GM21825 (cell line): Measurements from ENCODE around the gene UBA52.

Experiments
- ATAC-seq: cut with Tn5 transposase; IDR thresholded peaks from one replicate; pipeline ENCODE4 v1.9.1; 2021; ENCODE audit warnings: mild to moderate bottlenecking, moderate library complexity; ENCODE audit not compliant: unreplicated experiment

Gene UBA52

DNA sequence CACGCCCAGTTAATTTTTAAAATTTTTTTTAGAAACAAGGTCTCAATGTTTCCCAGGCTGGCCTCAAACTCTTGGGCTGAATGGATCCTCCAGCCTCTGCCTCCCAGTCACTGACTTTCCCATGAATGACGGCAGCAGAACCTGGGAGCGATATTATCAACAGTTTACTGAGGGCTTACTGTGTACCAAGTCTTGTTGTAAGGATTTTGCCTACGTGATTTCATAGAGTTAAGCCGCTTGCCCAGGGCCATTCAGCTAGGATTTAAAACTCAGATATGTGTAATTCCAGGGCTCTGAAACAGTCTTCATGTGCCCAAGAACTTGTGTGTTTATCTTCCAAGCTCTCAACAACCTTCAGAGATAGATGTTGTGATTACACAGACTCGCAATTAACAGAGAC is 20.0 kb upstream of the UBA52 start:
- no peak for ATAC-seq

DNA sequence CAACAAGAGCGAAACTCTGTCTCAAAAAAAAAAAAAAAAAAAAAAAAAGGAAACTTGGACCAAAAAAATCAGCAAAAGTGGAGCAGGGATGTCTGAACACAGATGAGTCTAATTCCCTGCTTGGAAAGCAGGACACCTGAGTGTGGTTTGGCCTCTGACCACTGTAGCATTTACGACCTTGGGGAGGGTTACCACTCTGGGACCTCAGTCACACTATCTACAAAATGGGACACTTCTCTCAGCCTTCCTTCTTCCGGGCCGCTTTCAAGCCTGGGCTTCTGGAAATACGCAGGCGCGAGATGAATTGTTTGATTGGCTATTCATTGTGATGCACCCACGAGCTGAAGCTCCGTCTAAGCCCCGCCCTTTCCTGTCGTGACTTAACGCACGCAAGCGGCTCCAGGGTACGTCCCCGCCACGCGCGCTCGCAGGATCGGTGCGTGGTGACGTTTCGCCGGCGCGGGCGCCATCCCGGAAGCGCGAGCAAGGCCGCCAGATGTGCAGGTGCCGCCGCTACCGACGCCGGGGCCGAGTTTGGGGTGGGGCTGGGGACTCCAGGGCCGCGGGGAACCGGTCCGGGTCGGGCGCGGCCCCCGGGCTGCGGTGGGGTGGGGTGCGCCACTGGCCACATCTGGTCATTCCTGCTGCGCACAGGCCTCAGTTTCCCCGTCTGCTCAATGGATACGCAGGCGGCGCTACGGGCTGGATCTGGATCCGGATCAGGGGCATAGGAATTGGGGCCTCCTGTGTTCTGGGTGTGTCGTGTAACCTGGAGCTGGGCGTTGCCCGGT is 14.1 kb upstream of the UBA52 start, which contains the start of gene KXD1:
KXD1 (plus strand) TSS at position 460 of the 791 bp plus-strand sequence. CDS start 4,187 bp downstream, outside the sequence.
- peak; percentile 91 for ATAC-seq

DNA sequence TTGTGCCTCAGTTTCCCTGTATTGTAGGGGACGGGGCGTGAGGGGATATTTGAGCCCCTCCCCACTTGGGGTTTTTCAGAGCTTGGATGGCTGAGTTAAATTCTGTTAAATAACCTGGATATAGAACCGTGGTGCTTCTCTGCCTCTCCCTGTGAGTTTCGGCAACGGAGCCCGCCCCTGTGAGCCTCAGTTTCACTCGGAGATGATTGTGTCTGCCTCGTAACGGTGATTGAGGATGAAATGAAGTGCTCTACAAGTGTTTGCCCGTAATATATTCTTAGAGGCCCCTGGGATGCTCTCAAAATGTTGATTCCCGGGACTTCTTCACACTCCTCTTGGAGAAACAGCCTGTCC is 13.5 kb upstream of the UBA52 start:
- ATAC-seq = no peak

- no peak for ATAC-seq
These were observed 13.1 kb upstream of the UBA52 start for GRCh38 chr19:18558604-18559003.

DNA sequence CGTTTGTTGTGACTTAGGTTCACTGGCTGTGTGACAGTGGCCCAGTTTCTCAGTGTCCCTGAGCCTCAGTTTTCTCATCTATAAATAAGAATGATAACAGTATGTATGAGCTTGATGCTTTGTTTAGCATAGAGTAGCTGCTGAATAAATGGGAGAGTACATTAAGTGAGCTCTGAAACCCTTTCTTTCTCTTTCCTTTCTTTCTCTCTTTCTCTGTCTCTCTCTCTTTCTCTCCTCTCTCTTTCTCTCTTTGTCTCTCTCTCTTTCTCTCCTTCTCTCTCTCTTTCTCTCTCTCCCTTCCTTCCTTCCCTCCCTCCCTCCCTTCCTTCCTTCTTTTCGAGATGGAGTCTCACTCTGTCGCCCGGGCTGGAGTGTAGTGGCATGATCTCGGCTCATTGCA is 12.0 kb upstream of the UBA52 start:
- no peak for ATAC-seq

DNA sequence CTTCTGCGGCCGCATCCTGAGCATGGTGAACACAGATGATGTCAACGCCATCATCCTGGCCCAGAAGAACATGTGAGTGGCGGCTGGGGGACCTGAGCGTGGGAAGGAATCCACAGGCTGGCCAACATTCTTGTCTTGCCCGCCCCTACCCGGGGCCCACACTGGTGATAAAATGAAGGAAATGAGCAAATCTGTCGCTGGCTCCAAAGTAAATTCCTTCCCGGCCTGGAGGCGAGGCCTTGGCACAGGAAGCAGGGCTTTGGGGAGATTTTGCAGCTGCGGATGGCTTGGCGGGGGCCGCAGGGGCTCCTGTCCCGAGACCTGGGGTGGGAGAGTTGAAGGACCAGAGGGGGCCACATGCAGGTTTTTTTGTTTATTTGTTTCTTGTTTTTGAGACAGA is 9.6 kb upstream of the UBA52 start:
- ATAC-seq = no peak

- no peak for ATAC-seq
These were observed 4.7 kb upstream of the UBA52 start for GRCh38 chr19:18566953-18567352.

- ATAC-seq = no peak
These were observed 3.3 kb upstream of the UBA52 start for GRCh38 chr19:18568367-18568766.

GRCh38 chr19:18574691-18575291 is 3.1 kb downstream of the UBA52 start:
- no peak for ATAC-seq

GRCh38 chr19:18576383-18576782 is 4.7 kb downstream of the UBA52 start:
- ATAC-seq = no peak

DNA sequence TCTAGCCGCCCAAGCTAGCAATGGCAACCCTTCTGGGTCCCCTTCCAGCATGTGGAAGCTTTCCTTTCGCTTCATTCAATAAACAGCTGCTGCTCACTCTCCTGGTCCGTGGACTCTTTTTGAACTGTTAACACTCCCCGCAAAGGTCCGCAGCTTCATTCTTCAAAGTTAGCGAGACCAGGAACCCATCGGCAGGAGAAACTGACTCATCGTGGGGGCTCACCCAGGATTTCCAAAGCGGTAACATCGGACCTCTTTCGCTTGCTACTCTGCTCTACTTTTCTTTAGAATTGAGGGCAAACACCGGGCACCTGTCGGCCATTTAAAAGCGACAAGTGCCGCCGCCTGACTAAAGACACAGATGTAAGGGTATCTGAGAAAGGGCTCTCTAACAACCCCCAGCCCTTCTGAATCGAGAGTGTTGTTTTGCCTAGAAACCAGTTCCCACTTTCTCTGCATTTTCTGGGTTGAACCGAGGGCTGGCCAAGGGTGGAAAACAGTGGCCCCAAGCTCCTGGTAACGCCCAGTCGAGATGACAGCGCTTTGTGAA is 5.8 kb downstream of the UBA52 start:
- ATAC-seq = no peak

DNA sequence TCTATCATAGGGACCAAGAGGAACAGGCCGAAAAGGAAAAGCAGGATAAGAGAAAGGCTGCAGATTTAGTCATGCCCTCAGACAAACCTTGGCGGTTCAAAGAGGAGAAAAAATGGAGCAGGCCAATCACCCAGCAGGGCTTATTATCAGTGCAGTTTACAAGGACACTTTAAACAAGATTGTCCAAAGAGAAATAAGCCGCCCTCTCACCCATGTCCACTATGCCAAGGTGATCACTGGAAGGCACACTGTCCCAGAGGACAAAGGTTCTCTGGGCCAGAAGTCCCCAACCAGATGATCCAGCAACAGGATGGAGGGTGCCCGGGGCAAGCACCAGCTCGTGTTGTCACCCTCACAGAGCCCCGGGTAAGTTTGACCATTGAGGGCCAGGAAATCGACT is 8.7 kb downstream of the UBA52 start:
- ATAC-seq = no peak

DNA sequence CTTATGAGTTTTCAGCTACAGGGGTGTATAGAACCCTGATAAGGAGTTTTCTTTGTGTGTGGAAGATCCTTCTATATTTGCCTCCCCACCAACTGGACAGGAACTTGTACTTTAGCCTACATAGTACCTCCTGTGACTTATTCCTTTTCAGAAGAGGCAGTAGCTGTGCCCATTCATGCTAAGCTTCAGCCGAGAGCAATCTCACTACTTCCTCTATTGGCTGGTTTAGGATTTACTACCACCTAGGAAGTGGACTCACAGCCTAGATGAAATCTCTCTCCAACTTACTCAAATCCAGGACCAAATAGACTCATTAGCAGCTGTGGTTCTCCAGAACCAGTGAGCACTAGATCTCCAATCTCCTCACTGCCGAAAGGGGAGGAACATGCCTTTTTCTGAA is 14.6 kb downstream of the UBA52 start:
- ATAC-seq = no peak

DNA sequence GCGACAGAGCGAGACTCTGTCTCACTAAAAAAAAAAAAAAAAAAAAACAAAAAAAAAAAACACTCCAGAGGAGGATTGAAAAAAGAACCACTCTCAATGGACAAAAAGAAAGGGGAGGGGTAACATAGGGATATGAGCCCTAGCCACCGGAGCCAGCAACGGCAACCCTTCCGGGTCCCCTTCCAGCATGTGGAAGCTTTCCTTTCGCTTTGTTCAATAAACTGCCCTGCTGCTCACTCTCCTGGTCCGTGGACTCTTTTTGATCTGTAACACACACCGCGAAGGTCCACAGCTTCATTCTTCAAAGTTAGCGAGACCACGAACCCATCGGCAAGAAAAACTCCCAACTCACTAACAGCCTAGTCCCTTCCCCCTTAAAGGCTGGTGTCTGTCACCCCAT is 15.9 kb downstream of the UBA52 start:
- ATAC-seq = no peak

GRCh38 chr19:18587962-18588610 is 16.4 kb downstream of the UBA52 start:
- ATAC-seq = no peak

- peak; percentile 67 for ATAC-seq
These were observed 17.1 kb downstream of the UBA52 start, which contains the start of gene REX1BD for GRCh38 chr19:18588611-18589379. Gene REX1BD, plus strand, starts transcription at chr19:18588798. Its CDS starts 4 bp downstream, at chr19:18588802.

GRCh38 chr19:18589380-18590272 is 18.0 kb downstream of the UBA52 start:
- ATAC-seq = peak; percentile 28

DNA sequence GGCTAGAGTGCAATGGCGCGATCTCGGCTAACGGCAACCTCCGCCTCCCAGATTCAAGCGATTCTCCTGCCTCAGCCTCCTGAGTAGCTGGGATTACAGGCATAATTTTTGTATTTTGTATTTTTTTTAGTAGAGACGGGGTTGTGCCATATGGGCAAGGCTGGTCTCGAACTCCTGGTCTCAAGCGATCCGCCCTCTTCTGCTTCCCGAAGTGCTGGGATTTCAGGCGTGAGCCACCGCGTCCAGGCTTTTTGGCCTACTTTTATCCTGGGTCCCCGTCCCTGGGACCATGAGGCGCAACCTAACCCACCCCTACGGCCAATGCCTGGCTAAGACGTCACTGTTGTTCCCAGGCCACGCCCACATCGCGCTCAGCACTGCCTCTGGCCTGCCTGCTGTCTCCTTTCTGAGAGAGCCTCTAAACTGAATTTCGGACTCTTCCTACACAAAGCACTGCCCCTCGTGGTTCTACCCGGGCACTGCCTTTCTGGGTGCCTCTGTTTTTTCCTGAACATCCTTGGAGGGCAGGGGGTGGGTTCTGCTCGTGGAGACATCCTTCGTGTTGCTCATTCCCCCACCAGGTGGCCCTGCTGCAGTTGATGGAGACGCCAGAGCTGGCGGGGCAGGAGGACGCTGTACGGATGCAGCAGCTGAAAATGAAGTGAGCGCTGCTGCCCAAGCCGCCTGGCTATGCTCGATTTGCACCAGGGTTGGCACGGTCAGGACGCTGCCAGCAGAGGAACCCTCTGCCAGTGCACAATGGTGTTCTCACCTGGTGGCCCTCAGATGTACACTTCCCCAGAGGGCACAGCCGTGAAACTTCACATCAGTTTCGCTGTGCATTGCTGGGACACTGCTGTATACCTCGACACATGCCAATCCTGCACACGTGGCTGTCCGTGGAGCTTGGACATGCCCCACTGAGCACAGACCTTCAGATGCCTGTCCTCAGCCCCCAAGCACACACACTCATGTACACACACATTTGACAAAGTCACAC is 18.9 kb downstream of the UBA52 start:
- no peak for ATAC-seq
